ENCODE results near the gene HCLS1.
"Not testable (repeated sequence)": the region's sequence is repeated elsewhere in the genome, so short reads cannot be mapped to it uniquely, and the experiment has no call there.

HCLS1 gene

GRCh38 chr3:121660356-121661171 is at the start of gene HCLS1:
HCLS1 (minus strand) TSS chr3:121660903; CDS start chr3:121658347, 2,556 bp downstream.
- no peak for DNase-seq (ENCODE audit: low spot score)

GRCh38 chr3:121710347-121710746 is 49.6 kb upstream of the HCLS1 start:
- no peak for DNase-seq (ENCODE audit: low spot score)

GRCh38 chr3:121707531-121708273 is 47.0 kb upstream of the HCLS1 start:
- DNase-seq (ENCODE audit: low spot score), result no peak

- DNase-seq (ENCODE audit: low spot score), result no peak
These were observed 44.8 kb upstream of the HCLS1 start for GRCh38 chr3:121705541-121705940.

- DNase-seq (ENCODE audit: low spot score), result no peak
These were observed 43.3 kb upstream of the HCLS1 start for GRCh38 chr3:121703973-121704372.

- no peak for DNase-seq (ENCODE audit: low spot score)
These were observed 38.2 kb upstream of the HCLS1 start for GRCh38 chr3:121698901-121699300.

GRCh38 chr3:121698476-121698875 is 37.8 kb upstream of the HCLS1 start:
- no peak for DNase-seq (ENCODE audit: low spot score)

- DNase-seq (ENCODE audit: low spot score), result no peak
These were observed 35.5 kb upstream of the HCLS1 start for GRCh38 chr3:121696186-121696585.

GRCh38 chr3:121692010-121692699 is 31.5 kb upstream of the HCLS1 start:
- DNase-seq (ENCODE audit: low spot score), result no peak

- no peak for DNase-seq (ENCODE audit: low spot score)
These were observed 30.2 kb upstream of the HCLS1 start for GRCh38 chr3:121690777-121691405.

GRCh38 chr3:121688747-121689146 is 28.0 kb upstream of the HCLS1 start:
- DNase-seq (ENCODE audit: low spot score), result not testable (repeated sequence)

- no peak for DNase-seq (ENCODE audit: low spot score)
These were observed 21.1 kb upstream of the HCLS1 start for GRCh38 chr3:121681792-121682191.

- DNase-seq (ENCODE audit: low spot score), result no peak
These were observed 16.4 kb upstream of the HCLS1 start for GRCh38 chr3:121677141-121677540.

- DNase-seq (ENCODE audit: low spot score), result no peak
These were observed 10.0 kb upstream of the HCLS1 start for GRCh38 chr3:121670676-121671075.

GRCh38 chr3:121667333-121667732 is 6.6 kb upstream of the HCLS1 start:
- no peak for DNase-seq (ENCODE audit: low spot score)

- DNase-seq (ENCODE audit: low spot score), result no peak
These were observed 4.8 kb upstream of the HCLS1 start for GRCh38 chr3:121665488-121665887.

- DNase-seq (ENCODE audit: low spot score), result no peak
These were observed 2.6 kb upstream of the HCLS1 start for GRCh38 chr3:121663171-121663847.

- DNase-seq (ENCODE audit: low spot score), result no peak
These were observed 2.0 kb upstream of the HCLS1 start for GRCh38 chr3:121662742-121663141.

GRCh38 chr3:121661376-121661775 is 673 bp upstream of the HCLS1 start:
- DNase-seq (ENCODE audit: low spot score), result no peak

GRCh38 chr3:121659586-121659985 is 1.1 kb downstream of the HCLS1 start:
- DNase-seq (ENCODE audit: low spot score), result no peak

- no peak for DNase-seq (ENCODE audit: low spot score)
These were observed 1.8 kb downstream of the HCLS1 start for GRCh38 chr3:121658716-121659435.

All from AG08396 (cell line).